Neural cell (in vitro differentiated cells): Measurements from ENCODE around the gene PPP1R11.

ENCODE experiments used
- EP300 ChIP-seq: fragments of 450-650 bp; conservative IDR thresholded peaks from 2 replicates; pipeline ENCODE4 v1.6.1; 2014; ENCODE audit warnings: antibody characterized with exemption, mild to moderate bottlenecking, moderate library complexity; ENCODE audit not compliant: poor library complexity, severe bottlenecking
- EZH2 ChIP-seq: fragments of 200-600, 300-800 bp; shearing (Covaris generic), sonication (generic); IDR thresholded peaks from 2 replicates; pipeline ENCODE4 v1.6.1; 2014; ENCODE audit warnings: antibody characterized with exemption, low read length, borderline replicate concordance, mild to moderate bottlenecking; ENCODE audit not compliant: insufficient read depth, poor library complexity, severe bottlenecking
- TF ChIP-seq, protein P1 (sequence below): fragments of 450-650 bp; IDR thresholded peaks from 2 replicates; pipeline ENCODE4 v1.5.1; 2014; ENCODE audit warnings: antibody characterized with exemption, mild to moderate bottlenecking, moderate library complexity; ENCODE audit not compliant: poor library complexity, severe bottlenecking

DNA sequence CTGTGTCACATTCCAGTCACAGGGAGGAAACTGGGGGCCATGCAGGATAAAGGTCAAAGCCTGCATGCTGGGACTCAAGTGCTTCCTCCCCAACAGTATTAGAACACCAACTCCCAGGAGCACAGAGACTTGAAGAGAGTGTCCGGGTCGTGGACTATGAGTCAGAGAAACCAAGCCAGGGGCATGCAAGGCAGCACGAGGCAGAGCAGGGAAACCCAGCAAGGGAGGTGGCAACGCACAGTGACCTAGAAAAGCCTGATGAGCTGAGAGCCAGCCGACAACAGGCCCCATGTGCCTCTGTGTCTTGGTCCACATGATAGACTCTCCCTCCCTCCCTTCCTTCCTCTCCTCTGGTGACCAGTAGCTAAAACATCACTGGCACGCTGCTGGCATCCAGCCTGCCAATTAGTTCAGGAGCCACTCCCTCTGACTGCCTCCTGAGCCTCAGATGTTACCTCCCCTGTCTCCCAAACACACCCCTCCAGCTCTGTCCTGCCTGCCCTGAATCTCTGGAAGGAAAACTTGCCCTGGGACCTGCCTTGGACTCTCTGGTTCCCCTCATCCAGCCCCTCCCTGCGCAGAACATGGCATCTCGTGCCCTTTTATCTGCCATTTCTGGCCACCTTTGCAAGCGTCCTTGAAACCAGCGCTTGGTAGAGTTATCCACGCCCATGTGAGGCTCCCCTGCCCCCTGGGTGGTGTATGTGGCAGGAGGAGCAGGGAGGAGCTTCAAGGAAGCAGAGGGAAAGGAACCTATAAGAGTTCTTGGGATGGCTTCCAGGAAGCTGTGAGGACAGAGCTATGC is 24.8 kb downstream of the PPP1R11 start:
- TF ChIP-seq, protein P1, sequence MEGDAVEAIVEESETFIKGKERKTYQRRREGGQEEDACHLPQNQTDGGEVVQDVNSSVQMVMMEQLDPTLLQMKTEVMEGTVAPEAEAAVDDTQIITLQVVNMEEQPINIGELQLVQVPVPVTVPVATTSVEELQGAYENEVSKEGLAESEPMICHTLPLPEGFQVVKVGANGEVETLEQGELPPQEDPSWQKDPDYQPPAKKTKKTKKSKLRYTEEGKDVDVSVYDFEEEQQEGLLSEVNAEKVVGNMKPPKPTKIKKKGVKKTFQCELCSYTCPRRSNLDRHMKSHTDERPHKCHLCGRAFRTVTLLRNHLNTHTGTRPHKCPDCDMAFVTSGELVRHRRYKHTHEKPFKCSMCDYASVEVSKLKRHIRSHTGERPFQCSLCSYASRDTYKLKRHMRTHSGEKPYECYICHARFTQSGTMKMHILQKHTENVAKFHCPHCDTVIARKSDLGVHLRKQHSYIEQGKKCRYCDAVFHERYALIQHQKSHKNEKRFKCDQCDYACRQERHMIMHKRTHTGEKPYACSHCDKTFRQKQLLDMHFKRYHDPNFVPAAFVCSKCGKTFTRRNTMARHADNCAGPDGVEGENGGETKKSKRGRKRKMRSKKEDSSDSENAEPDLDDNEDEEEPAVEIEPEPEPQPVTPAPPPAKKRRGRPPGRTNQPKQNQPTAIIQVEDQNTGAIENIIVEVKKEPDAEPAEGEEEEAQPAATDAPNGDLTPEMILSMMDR: no peak
- TF ChIP-seq EZH2 (no peak), EP300 (no peak)
